SK-N-SH (cell line): ENCODE measurements around the gene DUSP3. TPM values are rescaled to one million over a fixed set of nuclear protein-coding genes. Genes with fewer than 3 reads are reported as not detected.

Experiments
- CTCF ChIA-PET: fragments of 300-600, 350-600 bp; formaldehyde crosslinking; extraction: SDS; loops from one replicate; lab custom pipeline; 2021; lab: Yijun Ruan, JAX
- POLR2A ChIA-PET: fragments of 350-600 bp; sonication (Branson Sonifier 250); formaldehyde crosslinking; extraction: SDS; loops from one replicate; lab custom pipeline; 2020; ENCODE audit warnings: antibody characterized with exemption, inconsistent platforms; lab: Yijun Ruan, JAX
- DNase-seq: peaks from one replicate; pipeline ENCODE4 v3.0.0; 2012
- H2AFZ ChIP-seq: fragments of 200-600 bp; sonication (generic); 2 replicates; pipeline ENCODE4 v1.8.1; 2016; ENCODE audit warnings: antibody characterized with exemption, mild to moderate bottlenecking, low read depth
- H3F3A ChIP-seq: fragments of 200-600 bp; sonication (generic); replicated peaks from 2 replicates; pipeline ENCODE3; 2016; ENCODE audit warnings: antibody characterized with exemption, mild to moderate bottlenecking; ENCODE audit not compliant: insufficient read depth
- H3K27ac ChIP-seq, 2 experiments: fragments of 200-500 bp in 1 of 2; fragments of 200-600 bp in 1 of 2; sonication (Bioruptor generic) in 1 of 2; sonication (generic), shearing (Covaris generic) in 1 of 2; 2 replicates each; pipeline versions ENCODE4 v1.5.1 to v1.6.1; 2014 to 2016; ENCODE audit warnings: low read depth in 2 of 2, inconsistent platforms in 1 of 2, low read length in 1 of 2, mild to moderate bottlenecking in 1 of 2, mixed read lengths in 1 of 2
- H3K27me3 ChIP-seq: fragments of 200-600 bp; sonication (generic), shearing (Covaris generic); 2 replicates; pipeline ENCODE4 v1.6.1; 2016; ENCODE audit warnings: mixed run types; ENCODE audit not compliant: insufficient read depth
- H3K36me3 ChIP-seq, 2 experiments: fragments of 200-500 bp in 1 of 2; fragments of 200-600 bp in 1 of 2; sonication (Bioruptor generic) in 1 of 2; sonication (generic) in 1 of 2; replicated peaks in 1 of 2; 2 replicates each; pipeline versions ENCODE3 to v1.5.1; 2014 to 2016; ENCODE audit warnings: low read length in 1 of 2, mild to moderate bottlenecking in 1 of 2; ENCODE audit not compliant: insufficient read depth in 2 of 2, control insufficient read depth in 1 of 2
- H3K4me1 ChIP-seq, 2 experiments: fragments of 200-500 bp in 1 of 2; fragments of 200-600 bp in 1 of 2; sonication (Bioruptor generic) in 1 of 2; sonication (generic), shearing (Covaris generic) in 1 of 2; 2 replicates each; pipeline versions ENCODE4 v1.5.1 to v1.6.1; 2014 to 2016; ENCODE audit warnings: low read depth in 1 of 2, low read length in 1 of 2, mixed run types in 1 of 2; ENCODE audit not compliant: insufficient read depth in 2 of 2, control insufficient read depth in 1 of 2
- H3K4me2 ChIP-seq: fragments of 200-600 bp; sonication (generic), shearing (Covaris generic); 2 replicates; pipeline ENCODE4 v1.6.1; 2017; ENCODE audit warnings: mixed run types
- H3K4me3 ChIP-seq, 2 experiments: fragments of 200-500 bp in 1 of 2; fragments of 200-600 bp in 1 of 2; sonication (Bioruptor generic) in 1 of 2; sonication (generic), shearing (Covaris generic) in 1 of 2; 2 replicates each; pipeline versions ENCODE4 v1.5.1 to v1.8.1; 2014 to 2016; ENCODE audit warnings: low read depth in 2 of 2, inconsistent platforms in 1 of 2, low read length in 1 of 2, mild to moderate bottlenecking in 1 of 2, mixed read lengths in 1 of 2, moderate library complexity in 1 of 2
- H3K79me2 ChIP-seq: fragments of 200-600 bp; sonication (generic); 2 replicates; pipeline ENCODE4 v1.8.1; 2017; ENCODE audit warnings: mild to moderate bottlenecking; ENCODE audit not compliant: insufficient read depth
- H3K9ac ChIP-seq: fragments of 200-600 bp; sonication (generic); 2 replicates; pipeline ENCODE4 v1.6.1; 2017; ENCODE audit warnings: mixed run types
- H3K9me2 ChIP-seq: fragments of 200-600 bp; sonication (generic); 2 replicates; pipeline ENCODE4 v1.6.1; 2017; ENCODE audit warnings: mixed run types
- H3K9me3 ChIP-seq: fragments of 200-600 bp; sonication (generic); 2 replicates; pipeline ENCODE4 v1.6.1; 2017; ENCODE audit warnings: mixed run types, mild to moderate bottlenecking, moderate library complexity
- H4K20me1 ChIP-seq: fragments of 200-600 bp; sonication (generic); 2 replicates; pipeline ENCODE4 v1.6.1; 2017; ENCODE audit warnings: mild to moderate bottlenecking, mixed run types; ENCODE audit not compliant: insufficient read depth
- CTCF ChIP-seq: fragments of 200-600 bp; sonication (generic); IDR thresholded peaks from 2 replicates; pipeline ENCODE4 v1.6.1; 2017; ENCODE audit warnings: antibody characterized with exemption, mild to moderate bottlenecking, moderate library complexity
- EP300 ChIP-seq, 2 experiments: IDR thresholded peaks; 2 replicates each; pipeline versions ENCODE4 v1.4.0 to v1.6.1; 2012; ENCODE audit warnings: borderline replicate concordance in 1 of 2, low read depth in 1 of 2, low read length in 1 of 2
- FOXJ3 ChIP-seq: sonication (generic); formaldehyde crosslinking; IDR thresholded peaks from 2 replicates; pipeline ENCODE4 v1.5.1; 2020; ENCODE audit warnings: mild to moderate bottlenecking, missing genetic modification reagents
- FOXM1 ChIP-seq: IDR thresholded peaks from 2 replicates; pipeline ENCODE4 v1.4.0; 2012; ENCODE audit warnings: low read depth, mild to moderate bottlenecking
- GATA2 ChIP-seq: sonication (generic); formaldehyde crosslinking; IDR thresholded peaks from 2 replicates; pipeline ENCODE4 v1.5.0; 2020; ENCODE audit warnings: mild to moderate bottlenecking, missing genetic modification reagents
- JUND ChIP-seq: IDR thresholded peaks from 2 replicates; pipeline ENCODE4 v1.4.0; 2012
- MAX ChIP-seq: IDR thresholded peaks from 2 replicates; pipeline ENCODE4 v1.4.0; 2012; ENCODE audit warnings: low read depth
- MEF2A ChIP-seq: IDR thresholded peaks from 2 replicates; pipeline ENCODE4 v1.4.0; 2012; ENCODE audit warnings: low read depth, borderline replicate concordance
- MXI1 ChIP-seq: IDR thresholded peaks from 2 replicates; pipeline ENCODE4 v1.6.1; 2012; ENCODE audit warnings: mild to moderate bottlenecking, low read depth, low read length, improper control_type of control experiment
- POLR2AphosphoS5 ChIP-seq: IDR thresholded peaks from 2 replicates; pipeline ENCODE4 v1.6.1; 2012; ENCODE audit warnings: low read depth, low read length
- SIN3A ChIP-seq: IDR thresholded peaks from 2 replicates; pipeline ENCODE4 v1.6.1; 2012; ENCODE audit warnings: low read depth, mild to moderate bottlenecking, low read length, moderate library complexity, borderline replicate concordance
- TCF12 ChIP-seq: IDR thresholded peaks from 2 replicates; pipeline ENCODE4 v1.4.0; 2012
- TEAD4 ChIP-seq: IDR thresholded peaks from 2 replicates; pipeline ENCODE4 v1.4.0; 2012; ENCODE audit warnings: mild to moderate bottlenecking, borderline replicate concordance; ENCODE audit not compliant: insufficient read depth
- USF1 ChIP-seq: IDR thresholded peaks from 2 replicates; pipeline ENCODE4 v1.4.0; 2012; ENCODE audit warnings: low read depth, borderline replicate concordance
- USF2 ChIP-seq: fragments of 150-350 bp; IDR thresholded peaks from 2 replicates; pipeline ENCODE4 v1.6.1; 2017; ENCODE audit warnings: antibody characterized with exemption, low read length, low read depth, borderline replicate concordance
- YY1 ChIP-seq: IDR thresholded peaks from 2 replicates; pipeline ENCODE4 v1.4.0; 2012; ENCODE audit warnings: low read depth, mild to moderate bottlenecking
- WGBS: methylation state at CpG from one replicate; pipeline ENCODE4 v1.1.6; 2017; ENCODE audit warnings: low lambda C conversion rate; 5-methylcytosine and 5-hydroxymethylcytosine counted together
- polyA plus RNA-seq, 3 experiments: library from polyadenylated mRNA; depleted of rRNA; stranded (reverse); fragments of >200 nt; gene quantifications; 2 replicates each; pipeline ENCODE4 v1.2.3, GENCODE V29; 2012

The DUSP3 gene
- polyA plus RNA-seq, 1 of the 3 experiments (the other 2 are of a cell fraction) = 31.5 TPM

GRCh38 chr17:43813386-43813785 lies 34.6 kb upstream of the DUSP3 start:
- Histone ChIP-seq H3K36me3 (peaks cover 7 to 38% of the 10 kb centered on the region in 2 experiments), H4K20me1 (no peaks in the 10 kb centered on the region), H3K27ac (no peak overlapping the region), H3F3A (no peaks in the 10 kb centered on the region), H3K4me2 (no peak overlapping the region), H3K9me2 (no peaks in the 10 kb centered on the region), H3K79me2 (no peaks in the 10 kb centered on the region), H3K4me1 (peaks cover 0 to 8% of the 10 kb centered on the region in 2 experiments; a peak in 1 of 4 replicates), H3K4me3 (no peak overlapping the region), H3K9me3 (no peaks in the 10 kb centered on the region), H3K27me3 (no peaks in the 10 kb centered on the region), H3K9ac (no peak overlapping the region), H2AFZ (no peak overlapping the region)
- TF ChIP-seq CTCF (no peak), EP300 (IDR thresholded peaks at IDR 0.05; ENCODE audit: borderline replicate concordance in 1 of 2, low read depth in 1 of 2, low read length in 1 of 2) (no peak), MXI1 (no peak), POLR2AphosphoS5 (no peak), USF1 (no peak), TCF12 (no peak), GATA2 (no peak), SIN3A (no peak), FOXM1 (no peak), TEAD4 (no peak), FOXJ3 (CRISPR knock-in tag) (no peak), MEF2A (no peak), YY1 (no peak), MAX (no peak), USF2 (no peak), JUND (no peak)
- DNase-seq = no peak
- WGBS = 100% methylated on average over 1 of the region's 3 CpGs
- ChIA-PET POLR2A (no interaction called here), CTCF (interaction anchor here (0.7 to 1.1 kb wide), 3 partner anchors 33 to 46 kb away, joined by 3 to 5 read pairs (median 3); partner anchors contain the start of gene CD300LG)
